ENCODE measurements around the gene KCNA3.

Gene KCNA3

GRCh38 chr1:110643879-110644472 lies 30.8 kb downstream of the KCNA3 start:
- TF ChIP-seq EZH2 (IDR thresholded peaks at IDR 0.05), result no peak
- TF ChIP-seq FOXP2 (optimal IDR thresholded peaks at IDR 0.05; ENCODE audit: control extremely low read depth, extremely low read length, insufficient read depth), result no peak
- TF ChIP-seq POLR2AphosphoS5 (IDR thresholded peaks at IDR 0.05; ENCODE audit: borderline replicate concordance, low read depth, low read length), result no peak
- H3K9ac ChIP-seq (ENCODE audit: insufficient read length), result no peak overlapping the region
- no peaks in the 10 kb centered on the region for H3K9me3 ChIP-seq (ENCODE audit: low read depth, low read length)
- H3K4me3 ChIP-seq, result no peak overlapping the region
- no peaks in the 10 kb centered on the region for H3K36me3 ChIP-seq (ENCODE audit: insufficient read depth, low read length)
- no peak overlapping the region for H3K27ac ChIP-seq
- no peak for DNase-seq (ENCODE audit: low read depth, low spot score)

- Histone ChIP-seq H3K9ac (ENCODE audit: insufficient read length) (no peak overlapping the region), H3K27ac (no peak overlapping the region), H3K9me3 (ENCODE audit: low read depth, low read length) (no peaks in the 10 kb centered on the region), H3K4me3 (no peak overlapping the region), H3K36me3 (ENCODE audit: insufficient read depth, low read length) (no peaks in the 10 kb centered on the region)
- no peak for DNase-seq (ENCODE audit: low read depth, low spot score)
- TF ChIP-seq EZH2 (IDR thresholded peaks at IDR 0.05), result no peak
- no peak for TF ChIP-seq FOXP2 (optimal IDR thresholded peaks at IDR 0.05; ENCODE audit: control extremely low read depth, extremely low read length, insufficient read depth)
- TF ChIP-seq POLR2AphosphoS5 (IDR thresholded peaks at IDR 0.05; ENCODE audit: borderline replicate concordance, low read depth, low read length), result no peak
Observed at GRCh38 chr1:110639724-110640386, 34.9 kb downstream of the KCNA3 start.

DNA sequence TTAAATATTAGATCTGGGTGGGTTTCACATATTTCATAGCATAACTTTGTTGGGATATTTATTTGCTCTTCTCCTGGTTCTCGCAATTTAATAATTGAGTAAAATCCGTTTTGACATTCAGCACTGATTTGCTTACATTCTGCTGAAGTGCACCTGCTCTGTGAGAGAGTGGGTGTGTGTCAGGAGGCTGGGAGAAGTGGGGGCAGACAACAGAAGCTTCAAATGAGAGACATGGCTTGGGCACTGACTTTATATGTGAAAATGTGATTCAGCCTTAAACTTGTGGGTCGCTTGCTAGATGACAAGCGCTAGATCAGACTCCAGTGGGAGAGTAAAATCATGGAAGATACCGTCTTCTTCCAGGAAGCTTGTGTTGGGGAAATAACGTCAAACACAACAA lies 36.2 kb downstream of the KCNA3 start:
- Histone ChIP-seq H3K4me3 (no peak overlapping the region), H3K36me3 (ENCODE audit: insufficient read depth, low read length) (no peaks in the 10 kb centered on the region), H3K9ac (ENCODE audit: insufficient read length) (no peak overlapping the region), H3K9me3 (ENCODE audit: low read depth, low read length) (no peaks in the 10 kb centered on the region), H3K27ac (no peak overlapping the region)
- TF ChIP-seq FOXP2 (optimal IDR thresholded peaks at IDR 0.05; ENCODE audit: control extremely low read depth, extremely low read length, insufficient read depth), result no peak
- TF ChIP-seq POLR2AphosphoS5 (IDR thresholded peaks at IDR 0.05; ENCODE audit: borderline replicate concordance, low read depth, low read length), result no peak
- no peak for TF ChIP-seq EZH2 (IDR thresholded peaks at IDR 0.05)
- DNase-seq (ENCODE audit: low read depth, low spot score), result no peak

- DNase-seq (ENCODE audit: low read depth, low spot score), result no peak
- Histone ChIP-seq H3K36me3 (ENCODE audit: insufficient read depth, low read length) (no peaks in the 10 kb centered on the region), H3K9me3 (ENCODE audit: low read depth, low read length) (no peaks in the 10 kb centered on the region), H3K27ac (no peak overlapping the region), H3K4me3 (no peak overlapping the region), H3K9ac (ENCODE audit: insufficient read length) (no peak overlapping the region)
- no peak for TF ChIP-seq EZH2 (IDR thresholded peaks at IDR 0.05)
- no peak for TF ChIP-seq FOXP2 (optimal IDR thresholded peaks at IDR 0.05; ENCODE audit: control extremely low read depth, extremely low read length, insufficient read depth)
- no peak for TF ChIP-seq POLR2AphosphoS5 (IDR thresholded peaks at IDR 0.05; ENCODE audit: borderline replicate concordance, low read depth, low read length)
Observed at GRCh38 chr1:110638058-110638457, 36.7 kb downstream of the KCNA3 start.

- no peak overlapping the region for H3K27ac ChIP-seq
- no peak overlapping the region for H3K4me3 ChIP-seq
- H3K9me3 ChIP-seq (ENCODE audit: low read depth, low read length), result no peaks in the 10 kb centered on the region
- TF ChIP-seq EZH2 (IDR thresholded peaks at IDR 0.05) (no peak), POLR2AphosphoS5 (IDR thresholded peaks at IDR 0.05; ENCODE audit: borderline replicate concordance, low read depth, low read length) (no peak), FOXP2 (optimal IDR thresholded peaks at IDR 0.05; ENCODE audit: control extremely low read depth, extremely low read length, insufficient read depth) (no peak)
- H3K36me3 ChIP-seq (ENCODE audit: insufficient read depth, low read length), result no peaks in the 10 kb centered on the region
- DNase-seq (ENCODE audit: low read depth, low spot score), result no peak
- no peak overlapping the region for H3K9ac ChIP-seq (ENCODE audit: insufficient read length)
Observed at GRCh38 chr1:110637475-110637874, 37.3 kb downstream of the KCNA3 start.

DNA sequence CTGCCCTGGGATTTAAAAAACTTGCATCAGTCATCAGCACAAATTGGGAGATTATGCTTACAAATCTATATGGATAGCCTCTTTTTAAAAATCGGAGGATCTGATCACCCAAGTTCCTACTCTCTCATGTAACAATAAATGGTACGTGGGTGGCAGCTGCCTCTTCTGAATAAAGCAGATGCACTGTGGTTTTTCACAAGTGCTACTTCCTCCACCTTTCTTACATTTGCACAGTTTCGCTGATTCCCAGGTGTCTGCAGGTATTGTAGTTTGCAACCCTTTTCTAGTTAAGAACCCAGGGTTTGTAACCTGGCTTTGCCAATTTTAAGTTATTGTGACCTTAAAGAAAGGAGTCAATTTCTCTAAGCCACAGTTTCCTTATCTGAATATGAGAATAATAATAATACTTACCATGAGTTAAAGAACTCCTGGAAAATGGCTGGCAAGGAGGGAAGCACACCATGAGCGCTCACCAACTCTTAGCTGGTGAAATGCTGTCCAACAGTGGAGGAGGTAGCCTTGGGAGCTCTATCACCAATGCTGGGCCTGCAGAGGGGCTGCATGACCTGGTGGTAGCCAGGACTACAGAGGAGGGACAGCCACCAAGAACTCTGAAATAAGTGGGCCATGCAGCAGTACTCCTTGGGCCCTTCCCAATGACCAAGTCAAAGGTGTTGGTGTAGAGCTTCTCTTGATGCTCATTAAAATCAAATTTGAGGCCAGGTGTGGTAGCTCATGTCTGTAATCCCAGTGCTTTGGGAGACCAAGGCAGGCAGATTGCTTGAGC lies 38.4 kb downstream of the KCNA3 start:
- no peak overlapping the region for H3K27ac ChIP-seq
- TF ChIP-seq EZH2 (IDR thresholded peaks at IDR 0.05) (no peak), POLR2AphosphoS5 (IDR thresholded peaks at IDR 0.05; ENCODE audit: borderline replicate concordance, low read depth, low read length) (no peak)

DNA sequence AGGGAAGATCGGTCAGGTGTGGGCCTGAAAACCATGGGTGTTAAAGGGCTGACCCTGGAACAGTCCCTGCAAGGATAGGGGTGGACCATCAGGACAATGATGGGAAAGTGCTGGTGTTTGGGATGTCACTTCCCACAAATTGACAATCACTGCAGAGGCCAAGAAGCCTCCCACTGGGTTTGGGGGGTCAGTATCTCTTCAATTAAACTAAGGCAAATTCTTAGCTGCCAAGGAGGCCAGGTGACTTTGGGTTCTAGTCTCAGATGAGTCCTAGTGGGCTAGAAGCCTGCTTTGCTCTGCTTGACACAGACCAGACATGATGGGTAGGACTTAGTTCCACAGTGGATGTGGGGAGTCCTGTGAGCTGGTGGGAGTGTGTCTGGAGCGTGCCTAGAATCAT lies 39.3 kb downstream of the KCNA3 start:
- H3K36me3 ChIP-seq (ENCODE audit: insufficient read depth, low read length), result no peaks in the 10 kb centered on the region
- no peak overlapping the region for H3K27ac ChIP-seq
- TF ChIP-seq POLR2AphosphoS5 (IDR thresholded peaks at IDR 0.05; ENCODE audit: borderline replicate concordance, low read depth, low read length) (no peak), FOXP2 (optimal IDR thresholded peaks at IDR 0.05; ENCODE audit: control extremely low read depth, extremely low read length, insufficient read depth) (no peak), EZH2 (IDR thresholded peaks at IDR 0.05) (no peak)
- H3K4me3 ChIP-seq, result no peak overlapping the region
- no peaks in the 10 kb centered on the region for H3K9me3 ChIP-seq (ENCODE audit: low read depth, low read length)
- no peak overlapping the region for H3K9ac ChIP-seq (ENCODE audit: insufficient read length)
- DNase-seq (ENCODE audit: low read depth, low spot score), result no peak

More for the DNA sequence above, 38.4 kb downstream of the KCNA3 start:
- no peak for DNase-seq (ENCODE audit: low read depth, low spot score)
- Histone ChIP-seq H3K9me3 (ENCODE audit: low read depth, low read length) (no peaks in the 10 kb centered on the region), H3K9ac (ENCODE audit: insufficient read length) (no peak overlapping the region), H3K4me3 (no peak overlapping the region), H3K36me3 (ENCODE audit: insufficient read depth, low read length) (no peaks in the 10 kb centered on the region)

DNA sequence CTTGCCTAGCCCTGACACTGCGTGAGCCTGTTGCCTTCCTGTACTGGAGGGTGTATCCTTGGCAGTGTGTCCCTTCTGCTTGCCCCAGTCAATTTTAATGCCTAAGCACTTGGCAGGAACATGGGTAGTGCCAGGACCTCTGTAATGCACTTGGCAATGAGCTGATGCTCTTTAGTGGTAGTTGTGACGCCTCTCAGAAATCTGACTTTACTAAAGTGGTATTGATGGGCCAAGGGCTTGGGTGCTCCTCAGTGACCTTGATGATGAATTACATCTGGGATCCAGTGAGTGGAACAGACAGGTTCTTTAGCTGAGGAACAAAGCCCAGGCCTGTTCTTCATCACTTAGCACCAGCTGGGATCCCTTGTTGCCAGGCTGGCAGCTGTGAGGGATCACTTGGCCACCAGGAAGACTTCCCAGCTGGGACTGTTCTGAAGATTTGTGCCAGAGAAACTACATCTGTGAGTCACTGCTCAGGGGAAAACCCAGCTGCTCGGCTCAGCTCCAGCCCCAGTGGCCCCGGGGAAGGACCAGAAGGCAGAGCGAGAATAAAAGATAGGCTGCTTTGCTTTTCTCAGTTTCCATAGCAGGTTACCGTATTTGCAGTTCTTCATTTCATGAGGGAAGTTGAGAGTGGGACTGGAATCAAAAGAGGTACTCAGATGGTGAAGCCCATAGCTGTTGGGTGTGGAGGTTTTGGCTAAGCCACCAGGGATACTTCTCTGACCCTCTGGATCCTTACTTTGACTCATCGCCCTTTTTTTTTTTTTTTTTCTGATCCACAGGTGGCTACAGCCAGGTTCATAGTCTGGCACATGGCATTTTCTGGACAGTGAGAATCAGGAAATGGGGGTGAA lies 40.1 kb downstream of the KCNA3 start:
- Histone ChIP-seq H3K27ac (no peak overlapping the region), H3K9ac (ENCODE audit: insufficient read length) (no peak overlapping the region), H3K36me3 (ENCODE audit: insufficient read depth, low read length) (no peaks in the 10 kb centered on the region), H3K4me3 (no peak overlapping the region), H3K9me3 (ENCODE audit: low read depth, low read length) (no peaks in the 10 kb centered on the region)
- DNase-seq (ENCODE audit: low read depth, low spot score), result no peak
- TF ChIP-seq POLR2AphosphoS5 (IDR thresholded peaks at IDR 0.05; ENCODE audit: borderline replicate concordance, low read depth, low read length), result no peak
- TF ChIP-seq EZH2 (IDR thresholded peaks at IDR 0.05), result no peak
- TF ChIP-seq FOXP2 (optimal IDR thresholded peaks at IDR 0.05; ENCODE audit: control extremely low read depth, extremely low read length, insufficient read depth), result no peak

Measured in SK-N-MC (cell line).